MG63 (cell line): Measurements from ENCODE around the gene TMTC2. TPM values are rescaled to one million over a fixed set of nuclear protein-coding genes. Genes with fewer than 3 reads are reported as not detected.

Experiments used
- DNase-seq: peaks from one replicate; pipeline ENCODE4 v3.0.0-alpha.2; 2020
- H3K27me3 ChIP-seq: fragments of 250-450 bp; sonication (Bioruptor Pico); 2 replicates; pipeline ENCODE4 v1.5.1; 2020; ENCODE audit warnings: mild to moderate bottlenecking, moderate library complexity
- H3K36me3 ChIP-seq: fragments of 250-450 bp; sonication (Bioruptor Pico); 2 replicates; pipeline ENCODE4 v1.5.1; 2020; ENCODE audit warnings: mild to moderate bottlenecking, moderate library complexity
- H3K4me3 ChIP-seq: fragments of 250-450 bp; sonication (Bioruptor Pico); 2 replicates; pipeline ENCODE4 v1.5.1; 2020; ENCODE audit warnings: mild to moderate bottlenecking, moderate library complexity
- H3K9me3 ChIP-seq: fragments of 250-450 bp; sonication (Bioruptor Pico); 2 replicates; pipeline ENCODE4 v1.5.1; 2020; ENCODE audit warnings: mild to moderate bottlenecking, moderate library complexity
- total RNA-seq: library from RNA; depleted of rRNA; stranded (reverse); fragments of >200 nt; shearing (Covaris generic); gene quantifications from 2 replicates; pipeline ENCODE4 v1.2.3, GENCODE V29; 2014; ENCODE audit warnings: low replicate concordance

Gene TMTC2
- total RNA-seq, 1 experiment from 2014 or later: 1.8 TPM

- H3K4me3 ChIP-seq: no peak overlapping the region
- no peak for DNase-seq
- no peaks in the 10 kb centered on the region for H3K36me3 ChIP-seq
- H3K9me3 ChIP-seq: no peaks in the 10 kb centered on the region
- H3K27me3 ChIP-seq: no peaks in the 10 kb centered on the region
These were observed 372.4 kb downstream of the TMTC2 start for GRCh38 chr12:83059107-83059506.

- DNase-seq: no peak
- Histone ChIP-seq H3K9me3 (no peaks in the 10 kb centered on the region), H3K36me3 (no peaks in the 10 kb centered on the region), H3K4me3 (no peak overlapping the region), H3K27me3 (no peaks in the 10 kb centered on the region)
These were observed 378.9 kb downstream of the TMTC2 start for GRCh38 chr12:83065562-83065961.

- H3K9me3 ChIP-seq: no peaks in the 10 kb centered on the region
These were observed 381.3 kb downstream of the TMTC2 start for GRCh38 chr12:83067981-83068380.

GRCh38 chr12:83074358-83074894 lies 387.7 kb downstream of the TMTC2 start:
- H3K4me3 ChIP-seq: no peak overlapping the region
- no peaks in the 10 kb centered on the region for H3K9me3 ChIP-seq
- H3K36me3 ChIP-seq: no peaks in the 10 kb centered on the region
- no peak for DNase-seq
- no peaks in the 10 kb centered on the region for H3K27me3 ChIP-seq

More at GRCh38 chr12:83067981-83068380, 381.3 kb downstream of the TMTC2 start:
- no peaks in the 10 kb centered on the region for H3K27me3 ChIP-seq
- no peak for DNase-seq
- no peaks in the 10 kb centered on the region for H3K36me3 ChIP-seq
- no peak overlapping the region for H3K4me3 ChIP-seq

GRCh38 chr12:83075471-83075870 lies 388.8 kb downstream of the TMTC2 start:
- DNase-seq: no peak
- no peaks in the 10 kb centered on the region for H3K27me3 ChIP-seq
- no peaks in the 10 kb centered on the region for H3K36me3 ChIP-seq
- H3K9me3 ChIP-seq: no peaks in the 10 kb centered on the region
- H3K4me3 ChIP-seq: no peak overlapping the region

- no peak overlapping the region for H3K4me3 ChIP-seq
- no peaks in the 10 kb centered on the region for H3K9me3 ChIP-seq
- DNase-seq: no peak
- no peaks in the 10 kb centered on the region for H3K27me3 ChIP-seq
- no peaks in the 10 kb centered on the region for H3K36me3 ChIP-seq
These were observed 390.3 kb downstream of the TMTC2 start for GRCh38 chr12:83077041-83077440.

- no peak for DNase-seq
- Histone ChIP-seq H3K4me3 (no peak overlapping the region), H3K9me3 (no peaks in the 10 kb centered on the region), H3K27me3 (no peaks in the 10 kb centered on the region), H3K36me3 (no peaks in the 10 kb centered on the region)
These were observed 396.1 kb downstream of the TMTC2 start for GRCh38 chr12:83082690-83083276.

- Histone ChIP-seq H3K27me3 (no peaks in the 10 kb centered on the region), H3K4me3 (no peak overlapping the region), H3K9me3 (no peaks in the 10 kb centered on the region), H3K36me3 (no peaks in the 10 kb centered on the region)
- DNase-seq: no peak
These were observed 396.9 kb downstream of the TMTC2 start for GRCh38 chr12:83083616-83084015.

GRCh38 chr12:83084516-83085234 lies 398.0 kb downstream of the TMTC2 start:
- DNase-seq: no peak
- no peak overlapping the region for H3K4me3 ChIP-seq
- H3K27me3 ChIP-seq: no peaks in the 10 kb centered on the region

GRCh38 chr12:83086023-83086422 lies 399.3 kb downstream of the TMTC2 start:
- Histone ChIP-seq H3K4me3 (no peak overlapping the region), H3K9me3 (no peaks in the 10 kb centered on the region), H3K27me3 (no peaks in the 10 kb centered on the region), H3K36me3 (no peaks in the 10 kb centered on the region)
- no peak for DNase-seq

More at GRCh38 chr12:83084516-83085234, 398.0 kb downstream of the TMTC2 start:
- H3K9me3 ChIP-seq: no peaks in the 10 kb centered on the region
- H3K36me3 ChIP-seq: no peaks in the 10 kb centered on the region

GRCh38 chr12:83089575-83089974 lies 402.9 kb downstream of the TMTC2 start:
- no peak for DNase-seq
- Histone ChIP-seq H3K4me3 (no peak overlapping the region), H3K9me3 (no peaks in the 10 kb centered on the region), H3K36me3 (no peaks in the 10 kb centered on the region), H3K27me3 (no peaks in the 10 kb centered on the region)

GRCh38 chr12:83092129-83092528 lies 405.4 kb downstream of the TMTC2 start:
- no peaks in the 10 kb centered on the region for H3K36me3 ChIP-seq
- H3K4me3 ChIP-seq: no peak overlapping the region
- no peaks in the 10 kb centered on the region for H3K27me3 ChIP-seq
- no peaks in the 10 kb centered on the region for H3K9me3 ChIP-seq
- no peak for DNase-seq

- H3K36me3 ChIP-seq: no peaks in the 10 kb centered on the region
- H3K4me3 ChIP-seq: no peak overlapping the region
- no peak for DNase-seq
- no peaks in the 10 kb centered on the region for H3K27me3 ChIP-seq
- no peaks in the 10 kb centered on the region for H3K9me3 ChIP-seq
These were observed 405.9 kb downstream of the TMTC2 start for GRCh38 chr12:83092606-83093005.

GRCh38 chr12:83093426-83093825 lies 406.7 kb downstream of the TMTC2 start:
- no peak overlapping the region for H3K4me3 ChIP-seq
- no peaks in the 10 kb centered on the region for H3K9me3 ChIP-seq
- no peaks in the 10 kb centered on the region for H3K36me3 ChIP-seq
- no peak for DNase-seq
- H3K27me3 ChIP-seq: no peaks in the 10 kb centered on the region

- DNase-seq: no peak
- Histone ChIP-seq H3K4me3 (no peak overlapping the region), H3K27me3 (no peaks in the 10 kb centered on the region), H3K9me3 (no peaks in the 10 kb centered on the region), H3K36me3 (no peaks in the 10 kb centered on the region)
These were observed 411.1 kb downstream of the TMTC2 start for GRCh38 chr12:83097643-83098342.

- H3K27me3 ChIP-seq: no peaks in the 10 kb centered on the region
- no peaks in the 10 kb centered on the region for H3K9me3 ChIP-seq
- no peaks in the 10 kb centered on the region for H3K36me3 ChIP-seq
- no peak for DNase-seq
- no peak overlapping the region for H3K4me3 ChIP-seq
These were observed 412.7 kb downstream of the TMTC2 start for GRCh38 chr12:83099436-83099835.

GRCh38 chr12:83102499-83102898 lies 415.8 kb downstream of the TMTC2 start:
- Histone ChIP-seq H3K36me3 (no peaks in the 10 kb centered on the region), H3K4me3 (no peak overlapping the region)
- DNase-seq: no peak

More at GRCh38 chr12:83102499-83102898, 415.8 kb downstream of the TMTC2 start:
- H3K27me3 ChIP-seq: no peaks in the 10 kb centered on the region
- H3K9me3 ChIP-seq: no peaks in the 10 kb centered on the region
